Measurements from ENCODE around the gene KLHDC2.
A peak's percentile ranks its signal among the peaks of the same experiment; 100 is the strongest.
"Not testable (repeated sequence)": the region's sequence is repeated elsewhere in the genome, so short reads cannot be mapped to it uniquely, and the experiment has no call there.

The KLHDC2 gene

DNA sequence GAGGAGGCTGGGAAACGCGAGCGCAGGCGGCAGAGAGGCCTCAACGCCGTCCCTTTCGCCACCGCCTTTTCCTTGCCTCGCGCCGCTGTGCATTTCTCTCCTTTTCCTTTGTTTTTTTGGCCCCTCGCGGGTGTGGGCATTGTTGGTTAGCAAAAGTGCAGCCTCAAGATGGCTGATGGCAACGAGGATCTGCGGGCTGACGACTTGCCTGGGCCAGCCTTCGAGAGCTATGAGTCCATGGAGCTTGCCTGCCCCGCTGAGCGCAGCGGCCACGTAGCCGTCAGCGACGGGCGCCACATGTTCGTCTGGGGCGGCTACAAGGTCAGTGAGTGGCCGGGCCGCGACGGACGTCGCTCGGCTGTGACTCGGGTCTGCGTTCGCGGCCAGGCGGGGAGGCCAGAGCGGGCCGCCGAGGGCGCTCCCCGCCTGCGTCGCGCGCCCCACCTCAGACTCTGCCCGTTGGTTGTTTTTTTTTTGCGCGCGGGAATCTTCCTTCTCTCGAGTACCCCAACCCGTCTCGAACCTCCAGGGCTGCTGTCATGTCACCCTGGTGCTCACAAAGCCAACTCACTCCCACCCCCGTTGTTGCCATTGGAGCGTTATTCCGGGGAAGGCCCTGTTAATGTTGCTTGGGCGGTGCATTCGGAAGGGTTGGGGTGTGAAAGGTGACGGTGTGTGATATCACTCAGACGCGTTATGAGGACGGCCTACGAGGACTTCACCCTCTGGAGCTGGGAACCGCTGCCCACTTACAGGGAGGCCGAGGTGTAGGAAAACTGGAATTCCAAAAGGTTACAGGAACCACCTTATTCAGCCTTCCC is 558 bp downstream of the KLHDC2 start:
- TF ChIP-seq, protein P1, sequence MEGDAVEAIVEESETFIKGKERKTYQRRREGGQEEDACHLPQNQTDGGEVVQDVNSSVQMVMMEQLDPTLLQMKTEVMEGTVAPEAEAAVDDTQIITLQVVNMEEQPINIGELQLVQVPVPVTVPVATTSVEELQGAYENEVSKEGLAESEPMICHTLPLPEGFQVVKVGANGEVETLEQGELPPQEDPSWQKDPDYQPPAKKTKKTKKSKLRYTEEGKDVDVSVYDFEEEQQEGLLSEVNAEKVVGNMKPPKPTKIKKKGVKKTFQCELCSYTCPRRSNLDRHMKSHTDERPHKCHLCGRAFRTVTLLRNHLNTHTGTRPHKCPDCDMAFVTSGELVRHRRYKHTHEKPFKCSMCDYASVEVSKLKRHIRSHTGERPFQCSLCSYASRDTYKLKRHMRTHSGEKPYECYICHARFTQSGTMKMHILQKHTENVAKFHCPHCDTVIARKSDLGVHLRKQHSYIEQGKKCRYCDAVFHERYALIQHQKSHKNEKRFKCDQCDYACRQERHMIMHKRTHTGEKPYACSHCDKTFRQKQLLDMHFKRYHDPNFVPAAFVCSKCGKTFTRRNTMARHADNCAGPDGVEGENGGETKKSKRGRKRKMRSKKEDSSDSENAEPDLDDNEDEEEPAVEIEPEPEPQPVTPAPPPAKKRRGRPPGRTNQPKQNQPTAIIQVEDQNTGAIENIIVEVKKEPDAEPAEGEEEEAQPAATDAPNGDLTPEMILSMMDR (IDR thresholded peaks at IDR 0.05; ENCODE audit: low read depth, low read length): no peak
- peak overlapping the region; percentile 87 for H3K4me3 ChIP-seq (ENCODE audit: low read depth, low read length)
- peak; percentile 54 for DNase-seq (ENCODE audit: low read depth, low spot score)
- in situ Hi-C loops (cut with HindIII; ENCODE audit: low sequenced_read_pairs): no loop called here

GRCh38 chr14:49769171-49769570 is 1.2 kb downstream of the KLHDC2 start:
- DNase-seq (ENCODE audit: low read depth, low spot score): peak; percentile 60
- H3K4me3 ChIP-seq (ENCODE audit: low read depth, low read length): peak overlapping the region; percentile 87
- in situ Hi-C loops (cut with HindIII; ENCODE audit: low sequenced_read_pairs): no loop called here
- TF ChIP-seq, protein P1 (IDR thresholded peaks at IDR 0.05; ENCODE audit: low read depth, low read length): no peak

- DNase-seq (ENCODE audit: low read depth, low spot score): no peak
- peak overlapping the region; percentile 87 for H3K4me3 ChIP-seq (ENCODE audit: low read depth, low read length)
- in situ Hi-C loops (cut with HindIII; ENCODE audit: low sequenced_read_pairs): no loop called here
- TF ChIP-seq, protein P1 (IDR thresholded peaks at IDR 0.05; ENCODE audit: low read depth, low read length): no peak
Observed at GRCh38 chr14:49769581-49770211, 1.7 kb downstream of the KLHDC2 start.

DNA sequence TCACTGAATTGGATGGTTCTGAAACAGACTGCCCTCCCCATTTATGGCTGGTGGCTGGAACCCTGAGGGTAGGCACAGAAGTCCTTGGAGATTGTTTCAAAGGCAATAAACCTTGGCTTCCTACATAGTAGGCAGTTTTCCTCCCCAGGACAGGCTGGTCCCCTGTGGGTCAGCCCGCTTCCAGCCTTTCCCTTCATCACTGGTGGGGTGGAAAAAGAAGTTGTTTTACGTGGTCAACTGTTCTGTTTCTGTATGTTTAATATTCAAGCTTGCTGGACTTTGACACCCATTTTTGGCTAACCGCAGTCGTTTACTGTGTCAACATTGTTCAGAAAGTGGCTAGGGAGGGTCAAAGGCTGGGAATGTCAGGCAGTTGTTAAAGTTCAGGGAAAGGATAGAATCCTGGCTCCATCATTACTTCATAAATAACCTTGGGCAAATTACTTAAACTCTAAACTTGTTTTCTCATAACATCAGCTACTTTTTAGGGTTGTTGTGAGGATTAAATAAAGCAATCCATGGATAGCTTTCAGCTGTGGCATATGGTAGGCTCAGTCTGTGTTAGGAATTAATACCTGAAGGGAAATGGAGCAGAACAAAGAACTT is 2.4 kb downstream of the KLHDC2 start:
- no peak overlapping the region for H3K4me3 ChIP-seq (ENCODE audit: low read depth, low read length)
- TF ChIP-seq, protein P1 (IDR thresholded peaks at IDR 0.05; ENCODE audit: low read depth, low read length): no peak
- in situ Hi-C loops (cut with HindIII; ENCODE audit: low sequenced_read_pairs): no loop called here
- DNase-seq (ENCODE audit: low read depth, low spot score): peak; percentile 47

GRCh38 chr14:49771691-49772090 is 3.7 kb downstream of the KLHDC2 start:
- DNase-seq (ENCODE audit: low read depth, low spot score); H3K4me3 ChIP-seq (ENCODE audit: low read depth, low read length); in situ Hi-C loops (cut with HindIII; ENCODE audit: low sequenced_read_pairs): not testable (repeated sequence)

DNA sequence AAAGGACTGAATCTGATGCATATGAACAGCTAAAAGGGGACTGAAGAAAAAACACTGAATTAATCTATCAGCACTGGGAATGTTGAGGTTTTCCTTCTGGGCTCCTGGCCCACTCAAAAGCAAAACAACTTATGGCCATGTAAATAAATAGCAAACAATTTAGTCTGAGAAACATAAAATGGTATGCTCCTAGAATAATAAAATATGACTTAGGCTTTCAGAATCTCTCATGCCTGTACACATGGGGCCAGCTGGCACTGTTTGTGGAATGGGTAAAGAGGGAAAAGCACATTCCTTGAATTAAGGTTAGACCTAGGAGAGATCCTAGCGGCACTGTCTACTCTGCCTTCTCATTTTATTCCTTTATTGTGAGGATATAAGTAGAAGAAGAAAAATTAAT is 6.2 kb downstream of the KLHDC2 start:
- in situ Hi-C loops (cut with HindIII; ENCODE audit: low sequenced_read_pairs): no loop called here
- TF ChIP-seq, protein P1 (IDR thresholded peaks at IDR 0.05; ENCODE audit: low read depth, low read length): no peak
- H3K4me3 ChIP-seq (ENCODE audit: low read depth, low read length): no peak overlapping the region
- no peak for DNase-seq (ENCODE audit: low read depth, low spot score)

- no peak overlapping the region for H3K4me3 ChIP-seq (ENCODE audit: low read depth, low read length)
- TF ChIP-seq, protein P1 (IDR thresholded peaks at IDR 0.05; ENCODE audit: low read depth, low read length): no peak
- in situ Hi-C loops (cut with HindIII; ENCODE audit: low sequenced_read_pairs): no loop called here
- no peak for DNase-seq (ENCODE audit: low read depth, low spot score)
Observed at GRCh38 chr14:49778421-49778820, 10.5 kb downstream of the KLHDC2 start.

DNA sequence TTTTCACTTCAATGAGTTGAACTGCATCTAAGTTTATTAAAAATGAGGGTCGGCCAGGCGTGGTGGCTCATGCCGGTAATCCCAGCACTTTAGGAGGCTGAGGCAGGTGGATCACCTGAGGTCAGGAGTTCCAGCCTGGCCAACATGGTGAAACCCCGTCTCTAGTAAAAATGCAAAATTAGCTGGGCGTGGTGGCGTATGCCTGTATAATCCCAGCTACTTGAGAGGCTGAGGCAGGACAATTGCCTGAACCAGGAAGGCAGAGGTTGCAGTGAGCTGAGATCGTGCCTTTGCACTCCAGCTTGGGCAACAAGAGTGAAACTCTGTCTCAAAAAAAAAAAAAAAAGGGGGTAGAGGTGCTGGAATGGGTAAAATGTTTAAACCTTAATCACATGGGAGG is 13.1 kb downstream of the KLHDC2 start:
- in situ Hi-C loops (cut with HindIII; ENCODE audit: low sequenced_read_pairs); H3K4me3 ChIP-seq (ENCODE audit: low read depth, low read length); DNase-seq (ENCODE audit: low read depth, low spot score): not testable (repeated sequence)

All from astrocyte of the spinal cord (primary cell).